HFFc6 (cell line): ENCODE measurements around the gene CCDC171. TPM values are rescaled to one million over a fixed set of nuclear protein-coding genes. Genes with fewer than 3 reads are reported as not detected.
A peak's percentile ranks its signal among the peaks of the same experiment; 100 is the strongest.

ENCODE experiments used
- DNase-seq: peaks from one replicate; pipeline ENCODE4 v3.0.0-alpha.2; 2018
- H3K27ac Mint-ChIP-seq: 2 replicates; pipeline ENCODE4 v1.8.0; 2020; ENCODE audit warnings: mild to moderate bottlenecking, mixed read lengths
- H3K27me3 Mint-ChIP-seq: 2 replicates; pipeline ENCODE4 v1.8.0; 2021; ENCODE audit warnings: mild to moderate bottlenecking, moderate library complexity, mixed read lengths; ENCODE audit not compliant: insufficient read depth
- H3K36me3 Mint-ChIP-seq: 2 replicates; pipeline ENCODE4 v1.8.0; 2021; ENCODE audit warnings: low read depth, mixed read lengths
- H3K4me1 Mint-ChIP-seq: 2 replicates; pipeline ENCODE4 v1.8.0; 2020; ENCODE audit warnings: low read depth, mixed read lengths
- H3K4me3 Mint-ChIP-seq: 2 replicates; pipeline ENCODE4 v1.8.0; 2020; ENCODE audit warnings: mild to moderate bottlenecking, moderate library complexity, mixed read lengths
- H3K9me3 Mint-ChIP-seq: 2 replicates; pipeline ENCODE4 v1.8.0; 2020; ENCODE audit warnings: mild to moderate bottlenecking, mixed read lengths
- long read RNA-seq: library from polyadenylated mRNA; unstranded; transcript quantifications from one replicate; pipeline ENCODE4 v2.0.0, GENCODE V29; 2019
- total RNA-seq, 6 experiments: library from RNA; stranded (reverse); fragmentation: NEBNext Ultra II Directional; extraction: Animal tissue kit (Norgen Biotek cat#: 25700); gene quantifications; 2 replicates in 1 of 6; 3 replicates in 5 of 6; pipeline ENCODE4 v1.2.3, GENCODE V29; 2021
- TF ChIP-seq, protein P1 (sequence below): fragments of 200-600 bp; sonication (generic); IDR thresholded peaks from 2 replicates; pipeline ENCODE4 v1.5.0; 2021; ENCODE audit warnings: antibody characterized with exemption, mild to moderate bottlenecking

The CCDC171 gene
- under 1 TPM; 0.48 to 0.86 (median 0.57) TPM for total RNA-seq
- long read RNA-seq, partial matches to known transcripts = 1 of 1 reads
- long read RNA-seq, other reads (novel, unspliced or antisense) = 0 of 1 reads

DNA sequence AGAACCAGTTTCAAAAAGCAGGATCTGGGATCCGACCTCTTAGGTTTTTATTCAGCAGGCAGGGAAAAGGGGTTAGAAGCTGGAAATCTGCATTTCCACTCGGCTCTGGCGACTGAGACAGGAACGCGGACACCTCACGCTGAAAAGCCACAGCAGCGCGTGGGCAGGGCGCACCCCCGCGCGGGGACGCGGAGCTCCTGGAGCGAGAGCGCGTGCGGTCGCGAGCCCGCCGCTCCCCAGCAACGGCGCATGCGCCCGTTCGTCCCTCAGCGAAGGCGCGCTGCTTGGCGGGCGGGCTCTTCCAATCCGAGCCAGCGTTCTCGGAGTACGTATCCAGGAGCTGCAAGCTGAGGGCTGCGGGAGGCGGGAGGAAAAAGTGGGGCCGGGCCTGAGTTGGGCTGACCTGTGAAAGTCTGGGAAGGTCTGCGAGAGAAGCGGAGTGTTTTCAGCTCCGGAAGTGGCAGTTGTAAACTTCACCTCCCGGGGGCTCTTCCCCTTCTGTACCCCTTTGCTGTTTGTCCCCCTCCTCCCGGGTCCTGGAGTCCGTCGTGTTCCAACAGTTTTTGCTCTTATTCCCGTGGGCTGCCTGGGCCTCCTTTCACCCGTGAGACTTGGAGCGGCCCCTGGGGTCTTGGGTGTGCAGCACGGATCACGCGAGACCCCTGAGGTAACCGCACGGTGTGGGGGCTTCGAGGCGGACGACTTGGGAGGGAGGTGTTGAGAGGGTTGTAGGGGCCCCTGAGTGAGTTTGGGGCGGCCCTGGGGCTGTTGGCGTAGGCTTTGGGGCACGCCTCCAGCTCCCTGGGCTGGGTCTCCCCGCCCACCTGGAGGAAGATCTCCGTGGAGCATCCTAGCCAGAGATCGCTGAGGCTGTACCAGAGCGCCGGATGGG lies at the start of gene CCDC171:
Gene CCDC171, plus strand, starts transcription at position 408 of the 892 bp plus-strand sequence. CDS start 11,046 bp downstream, outside the sequence.
- Mint-ChIP-seq H3K36me3 (no peaks in the 10 kb centered on the region), H3K27me3 (peaks cover 4% of the 10 kb centered on the region), H3K4me1 (peaks cover 8% of the 10 kb centered on the region; the same call in 1 of the 2 replicates), H3K4me3 (peak within 1 kb of the TSS; percentile 88), H3K27ac (peak within 1 kb of the TSS; percentile 59), H3K9me3 (no peaks in the 10 kb centered on the region)
- peak; percentile 95 for DNase-seq
- TF ChIP-seq, protein P1, sequence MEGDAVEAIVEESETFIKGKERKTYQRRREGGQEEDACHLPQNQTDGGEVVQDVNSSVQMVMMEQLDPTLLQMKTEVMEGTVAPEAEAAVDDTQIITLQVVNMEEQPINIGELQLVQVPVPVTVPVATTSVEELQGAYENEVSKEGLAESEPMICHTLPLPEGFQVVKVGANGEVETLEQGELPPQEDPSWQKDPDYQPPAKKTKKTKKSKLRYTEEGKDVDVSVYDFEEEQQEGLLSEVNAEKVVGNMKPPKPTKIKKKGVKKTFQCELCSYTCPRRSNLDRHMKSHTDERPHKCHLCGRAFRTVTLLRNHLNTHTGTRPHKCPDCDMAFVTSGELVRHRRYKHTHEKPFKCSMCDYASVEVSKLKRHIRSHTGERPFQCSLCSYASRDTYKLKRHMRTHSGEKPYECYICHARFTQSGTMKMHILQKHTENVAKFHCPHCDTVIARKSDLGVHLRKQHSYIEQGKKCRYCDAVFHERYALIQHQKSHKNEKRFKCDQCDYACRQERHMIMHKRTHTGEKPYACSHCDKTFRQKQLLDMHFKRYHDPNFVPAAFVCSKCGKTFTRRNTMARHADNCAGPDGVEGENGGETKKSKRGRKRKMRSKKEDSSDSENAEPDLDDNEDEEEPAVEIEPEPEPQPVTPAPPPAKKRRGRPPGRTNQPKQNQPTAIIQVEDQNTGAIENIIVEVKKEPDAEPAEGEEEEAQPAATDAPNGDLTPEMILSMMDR = peak; percentile 11; the same call in 1 of the 2 replicates

- Mint-ChIP-seq H3K27ac (no peak overlapping the region), H3K27me3 (peaks cover 2% of the 10 kb centered on the region; the same call in 1 of the 2 replicates), H3K36me3 (peaks cover 15% of the 10 kb centered on the region), H3K4me1 (peaks cover 19% of the 10 kb centered on the region), H3K9me3 (no peaks in the 10 kb centered on the region), H3K4me3 (no peak overlapping the region)
- TF ChIP-seq, protein P1 = no peak
- DNase-seq = no peak
Observed at GRCh38 chr9:15505921-15506320, 46.9 kb upstream of the CCDC171 start.

DNA sequence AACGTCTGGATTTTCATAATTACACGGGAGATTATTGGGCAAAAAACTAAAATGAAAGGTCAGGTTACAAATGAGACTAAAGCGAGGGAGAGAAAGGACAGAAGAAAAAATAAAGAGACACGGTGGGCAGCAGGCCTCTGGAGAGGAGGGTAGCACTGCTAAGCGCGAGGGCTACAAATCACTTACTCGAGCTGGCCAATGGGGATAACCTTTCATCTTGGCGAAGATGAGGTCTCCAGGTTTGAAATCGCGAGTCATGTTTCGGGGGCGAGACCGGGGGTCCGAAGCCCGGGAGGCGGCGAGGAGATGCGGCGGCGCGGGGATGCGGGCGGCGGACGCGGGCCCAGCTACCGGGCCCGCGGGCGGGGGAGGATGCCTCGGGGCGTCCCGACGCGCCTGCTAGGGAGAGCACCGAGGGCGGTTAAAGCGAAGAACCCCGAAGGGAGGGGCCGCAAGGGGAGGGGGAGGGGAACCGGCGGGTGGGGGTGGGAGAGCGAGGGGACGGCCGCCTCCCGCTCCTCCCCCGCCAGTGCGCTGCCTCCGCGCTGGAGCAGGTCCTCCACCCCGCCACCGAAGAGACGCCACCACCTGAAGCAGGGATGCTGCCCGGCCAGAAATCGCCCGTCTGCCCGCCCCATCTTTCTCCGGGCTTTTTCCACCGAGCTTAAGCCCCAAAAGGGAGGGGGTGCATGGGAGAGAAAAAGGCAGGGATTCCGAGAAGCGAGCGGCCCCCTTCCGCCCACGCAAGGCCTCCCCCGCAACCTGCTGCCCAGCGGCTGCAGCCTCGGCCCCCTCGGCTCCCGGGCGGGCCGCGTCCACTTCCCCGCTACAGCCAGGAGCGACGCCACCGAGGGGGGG lies 42.7 kb upstream of the CCDC171 start:
- Mint-ChIP-seq H3K36me3 (peaks cover 15% of the 10 kb centered on the region), H3K4me1 (peaks cover 19% of the 10 kb centered on the region), H3K9me3 (no peaks in the 10 kb centered on the region), H3K27me3 (peaks cover 2% of the 10 kb centered on the region; the same call in 1 of the 2 replicates), H3K27ac (peak overlapping the region; percentile 77), H3K4me3 (peak overlapping the region; percentile 93)
- TF ChIP-seq, protein P1 = no peak
- DNase-seq = no peak

- DNase-seq = peak; percentile 70
- peak within 1 kb of the TSS; percentile 99 for H3K27ac Mint-ChIP-seq
- H3K36me3 Mint-ChIP-seq = peaks cover 12% of the 10 kb centered on the region
- TF ChIP-seq, protein P1 = peak; percentile 60
- H3K9me3 Mint-ChIP-seq = no peaks in the 10 kb centered on the region
- peaks cover 2% of the 10 kb centered on the region; the same call in 1 of the 2 replicates for H3K27me3 Mint-ChIP-seq
- H3K4me1 Mint-ChIP-seq = peaks cover 19% of the 10 kb centered on the region
- H3K4me3 Mint-ChIP-seq = peak within 1 kb of the TSS; percentile 94
Observed at GRCh38 chr9:15510789-15511575, 41.9 kb upstream of the CCDC171 start, which contains the start of gene PSIP1. Gene PSIP1 (minus strand): TSS chr9:15510970. CDS start chr9:15510188, 782 bp downstream.
